Loucy (cell line): Measurements from ENCODE around the gene NPC1L1.

ENCODE experiments used
- EZH2phosphoT487 ChIP-seq: fragments of 200-600 bp; IDR thresholded peaks from 2 replicates; pipeline ENCODE4 v1.6.1; 2018; ENCODE audit warnings: antibody characterized with exemption, mild to moderate bottlenecking, moderate library complexity, borderline replicate concordance
- TF ChIP-seq, protein P1 (sequence below): fragments of 200-600 bp; sonication (generic); conservative IDR thresholded peaks from 2 replicates; pipeline ENCODE4 v1.5.1; 2014; ENCODE audit warnings: mild to moderate bottlenecking, antibody characterized with exemption, low read length

DNA sequence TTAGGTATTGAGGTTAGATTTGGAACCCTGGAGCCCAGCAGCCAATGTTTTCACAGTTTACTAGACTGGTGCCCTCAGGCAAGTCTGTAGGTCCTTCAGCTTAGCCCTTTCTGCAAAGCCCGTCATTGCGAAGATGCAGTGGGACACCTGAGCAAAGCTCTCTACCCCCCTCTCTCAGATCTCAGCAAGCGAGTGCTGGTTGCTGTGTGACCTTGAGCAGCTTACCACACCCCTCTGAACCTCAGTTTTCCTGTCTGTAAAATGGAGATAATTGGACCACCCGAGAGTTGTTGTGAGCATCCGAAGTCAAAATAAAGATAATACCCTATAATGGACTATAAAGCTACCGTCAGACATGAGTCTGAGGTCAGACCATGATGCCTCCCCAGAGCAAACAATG, 3.7 kb downstream of the NPC1L1 start:
- TF ChIP-seq, protein P1, sequence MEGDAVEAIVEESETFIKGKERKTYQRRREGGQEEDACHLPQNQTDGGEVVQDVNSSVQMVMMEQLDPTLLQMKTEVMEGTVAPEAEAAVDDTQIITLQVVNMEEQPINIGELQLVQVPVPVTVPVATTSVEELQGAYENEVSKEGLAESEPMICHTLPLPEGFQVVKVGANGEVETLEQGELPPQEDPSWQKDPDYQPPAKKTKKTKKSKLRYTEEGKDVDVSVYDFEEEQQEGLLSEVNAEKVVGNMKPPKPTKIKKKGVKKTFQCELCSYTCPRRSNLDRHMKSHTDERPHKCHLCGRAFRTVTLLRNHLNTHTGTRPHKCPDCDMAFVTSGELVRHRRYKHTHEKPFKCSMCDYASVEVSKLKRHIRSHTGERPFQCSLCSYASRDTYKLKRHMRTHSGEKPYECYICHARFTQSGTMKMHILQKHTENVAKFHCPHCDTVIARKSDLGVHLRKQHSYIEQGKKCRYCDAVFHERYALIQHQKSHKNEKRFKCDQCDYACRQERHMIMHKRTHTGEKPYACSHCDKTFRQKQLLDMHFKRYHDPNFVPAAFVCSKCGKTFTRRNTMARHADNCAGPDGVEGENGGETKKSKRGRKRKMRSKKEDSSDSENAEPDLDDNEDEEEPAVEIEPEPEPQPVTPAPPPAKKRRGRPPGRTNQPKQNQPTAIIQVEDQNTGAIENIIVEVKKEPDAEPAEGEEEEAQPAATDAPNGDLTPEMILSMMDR, result no peak
- TF ChIP-seq EZH2phosphoT487, result no peak
